ENCODE data around the gene ANO9. TPM values are rescaled to one million over a fixed set of nuclear protein-coding genes. Genes with fewer than 3 reads are reported as not detected.
A peak's percentile ranks its signal among the peaks of the same experiment; 100 is the strongest.

Gene ANO9
- polyA plus RNA-seq, 3 donors from 2014 or later: 2.3 to 4.4 TPM; not detected in 1

DNA sequence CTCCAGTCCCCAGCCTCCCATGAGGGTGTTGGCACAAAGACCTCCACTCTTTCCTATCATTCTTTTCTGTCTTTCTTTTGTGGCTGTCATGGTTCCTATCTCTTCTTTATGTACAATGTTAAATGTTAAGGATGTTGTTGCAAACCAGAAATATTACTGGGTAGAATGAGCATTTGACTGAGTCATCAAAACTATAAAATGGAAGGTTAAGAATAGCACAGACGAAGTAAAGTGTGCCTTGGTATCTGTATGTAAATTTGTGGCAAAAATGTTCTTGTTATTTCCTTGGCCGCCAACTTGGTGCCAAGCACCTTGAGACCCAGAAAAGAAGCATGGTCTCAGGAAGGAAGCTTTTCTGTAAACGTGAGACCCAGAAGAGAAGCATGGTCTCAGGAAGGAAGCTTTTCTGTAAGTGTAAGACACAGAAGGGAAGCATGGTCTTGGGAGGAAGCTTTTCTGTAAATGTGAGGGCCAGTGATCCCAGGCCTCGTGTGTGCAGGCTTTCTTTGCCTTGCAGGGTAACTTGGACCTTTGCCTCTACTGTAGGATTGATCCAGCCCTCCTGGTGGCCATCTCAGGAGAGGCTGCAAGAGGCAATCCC, 54.5 kb downstream of the ANO9 start:
- Mint-ChIP-seq H3K4me3 (peak overlapping the region; percentile 1 to 79 (median 18)), H3K4me1 (peaks cover 25% of the 10 kb centered on the region in 2 donors), H3K27me3 (ENCODE audit: low read depth in 3 of 3) (peaks cover 0 to 4% (median 2%) of the 10 kb centered on the region in 3 donors), H3K9me3 (no peaks in the 10 kb centered on the region), H3K36me3 (peaks cover 0 to 4% (median 0%) of the 10 kb centered on the region in 3 donors), H3K27ac (peak overlapping the region; percentile 13 to 93 (median 86))
- DNase-seq: peak in 1 of 3 donors; percentile 37

DNA sequence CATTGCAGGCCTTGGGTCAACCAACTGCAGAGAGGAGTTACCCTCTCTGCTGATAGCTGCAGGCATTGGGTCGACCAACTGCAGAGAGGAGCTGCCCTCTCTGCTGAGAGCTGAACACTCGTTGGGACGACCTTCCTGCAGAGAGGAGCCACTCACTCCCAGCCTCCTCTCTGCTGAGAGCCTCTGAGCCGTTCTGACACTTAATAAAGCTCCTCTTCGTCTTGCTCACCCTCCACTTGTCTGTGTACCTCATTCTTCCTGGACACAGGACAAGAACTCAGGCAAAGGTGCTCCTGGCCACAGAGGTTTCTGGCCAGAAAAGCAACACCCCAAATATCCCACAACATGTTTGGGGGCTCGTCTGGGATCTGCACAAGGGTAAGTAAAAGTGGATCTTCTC, 55.3 kb downstream of the ANO9 start:
- Mint-ChIP-seq H3K36me3 (peaks cover 0 to 4% (median 0%) of the 10 kb centered on the region in 3 donors), H3K4me1 (peaks cover 25 to 26% of the 10 kb centered on the region in 2 donors), H3K4me3 (peak overlapping the region in 1 of 5 donors; percentile 54), H3K27me3 (ENCODE audit: low read depth in 3 of 3) (peaks cover 0 to 4% (median 4%) of the 10 kb centered on the region in 3 donors), H3K9me3 (no peaks in the 10 kb centered on the region), H3K27ac (peak overlapping the region in 2 of 6 donors; percentile 89 to 93)
- DNase-seq: no peak

DNA sequence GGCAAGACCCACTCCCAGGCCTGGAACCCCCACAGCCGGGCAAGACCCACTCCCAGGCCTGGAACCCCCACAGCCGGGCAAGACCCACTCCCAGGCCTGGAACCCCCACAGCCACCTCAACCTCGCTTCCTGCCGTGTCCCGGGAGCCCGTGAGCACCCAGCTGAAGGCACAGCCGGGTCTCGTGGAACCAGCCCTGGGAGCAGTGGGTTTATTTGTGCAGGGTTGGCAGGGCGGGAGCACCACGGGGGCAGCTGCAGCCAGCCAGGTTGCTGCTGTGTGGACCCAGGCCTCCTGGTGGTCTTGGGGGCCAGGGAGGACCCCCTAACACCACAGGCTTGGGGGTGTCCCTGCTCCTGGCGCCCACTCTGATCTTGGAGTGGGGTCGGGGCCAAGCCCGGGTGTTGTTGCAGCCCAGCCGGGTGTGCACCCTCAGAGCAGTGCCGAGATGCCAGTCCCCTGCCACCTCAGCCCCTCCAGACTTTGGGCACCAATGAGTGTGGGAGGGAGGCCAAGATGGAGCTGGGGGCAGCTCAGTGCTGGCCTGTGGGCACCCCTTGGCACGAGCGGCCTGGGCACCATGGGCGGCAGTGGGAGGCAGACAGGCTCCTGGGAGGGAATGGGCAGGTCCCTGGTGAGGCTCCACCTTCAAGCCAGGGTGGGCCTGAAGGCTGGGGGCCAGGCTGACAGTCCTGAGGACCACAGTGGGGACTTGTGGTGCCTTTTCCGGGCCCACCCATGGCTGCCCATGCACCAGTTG, 56.0 kb downstream of the ANO9 start:
- DNase-seq: no peak
- Mint-ChIP-seq H3K27me3 (ENCODE audit: low read depth in 3 of 3) (peaks cover 0 to 4% (median 4%) of the 10 kb centered on the region in 3 donors), H3K4me1 (peaks cover 25 to 26% of the 10 kb centered on the region in 2 donors), H3K9me3 (no peaks in the 10 kb centered on the region), H3K4me3 (no peak overlapping the region), H3K27ac (no peak overlapping the region), H3K36me3 (peaks cover 0 to 4% (median 0%) of the 10 kb centered on the region in 3 donors)

DNA sequence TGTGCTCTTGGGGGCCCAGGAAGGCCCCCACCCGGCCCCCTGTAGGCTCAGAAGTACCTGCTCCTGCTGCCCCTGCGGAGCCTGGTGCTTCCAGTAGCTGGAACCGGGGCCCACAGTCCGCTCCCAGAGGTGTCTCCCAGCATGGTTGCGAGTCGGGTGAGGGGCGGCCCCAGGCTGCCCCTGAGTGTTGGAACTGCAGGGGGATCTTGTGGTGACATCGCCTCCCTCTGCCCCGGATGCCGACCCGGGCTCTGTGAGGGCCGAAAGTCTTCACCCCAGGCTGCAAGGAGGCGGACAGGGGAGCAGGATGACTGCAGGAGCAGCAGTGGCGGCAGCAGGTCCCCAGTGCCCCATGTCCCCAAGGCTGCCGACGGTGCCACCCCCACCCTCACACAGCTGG, 57.3 kb downstream of the ANO9 start:
- no peak overlapping the region for H3K27ac Mint-ChIP-seq
- no peak for DNase-seq
- H3K36me3 Mint-ChIP-seq: peaks cover 0 to 4% (median 0%) of the 10 kb centered on the region in 3 donors
- H3K4me1 Mint-ChIP-seq: peaks cover 25 to 26% of the 10 kb centered on the region in 2 donors
- H3K9me3 Mint-ChIP-seq: no peaks in the 10 kb centered on the region
- H3K27me3 Mint-ChIP-seq (ENCODE audit: low read depth in 3 of 3): peaks cover 0 to 4% (median 4%) of the 10 kb centered on the region in 3 donors
- H3K4me3 Mint-ChIP-seq: no peak overlapping the region

DNA sequence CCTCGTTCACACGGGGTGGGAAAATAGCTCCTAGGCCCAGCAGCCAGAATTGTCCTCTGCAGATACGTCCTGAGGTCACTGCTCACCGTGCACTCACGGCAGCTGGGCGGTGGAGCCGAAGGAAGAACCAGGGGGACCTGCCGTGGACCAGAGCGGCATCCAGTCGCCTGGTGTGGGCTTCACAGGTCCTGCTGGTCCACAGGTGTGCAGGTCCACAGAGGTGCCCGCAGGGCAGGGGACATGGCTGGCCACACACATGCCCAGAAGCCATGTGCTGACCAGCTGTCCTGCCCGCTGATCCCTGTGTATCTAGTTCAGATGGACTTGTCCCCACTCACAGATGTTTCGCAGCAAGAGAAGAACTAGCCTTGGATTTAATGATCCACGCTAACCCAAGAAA, 58.4 kb downstream of the ANO9 start:
- Mint-ChIP-seq H3K4me3 (no peak overlapping the region), H3K36me3 (peaks cover 0 to 4% (median 0%) of the 10 kb centered on the region in 3 donors), H3K9me3 (no peaks in the 10 kb centered on the region), H3K27ac (no peak overlapping the region), H3K27me3 (ENCODE audit: low read depth in 3 of 3) (peaks cover 1 to 4% (median 4%) of the 10 kb centered on the region in 3 donors), H3K4me1 (peaks cover 25 to 26% of the 10 kb centered on the region in 2 donors)
- no peak for DNase-seq

DNA sequence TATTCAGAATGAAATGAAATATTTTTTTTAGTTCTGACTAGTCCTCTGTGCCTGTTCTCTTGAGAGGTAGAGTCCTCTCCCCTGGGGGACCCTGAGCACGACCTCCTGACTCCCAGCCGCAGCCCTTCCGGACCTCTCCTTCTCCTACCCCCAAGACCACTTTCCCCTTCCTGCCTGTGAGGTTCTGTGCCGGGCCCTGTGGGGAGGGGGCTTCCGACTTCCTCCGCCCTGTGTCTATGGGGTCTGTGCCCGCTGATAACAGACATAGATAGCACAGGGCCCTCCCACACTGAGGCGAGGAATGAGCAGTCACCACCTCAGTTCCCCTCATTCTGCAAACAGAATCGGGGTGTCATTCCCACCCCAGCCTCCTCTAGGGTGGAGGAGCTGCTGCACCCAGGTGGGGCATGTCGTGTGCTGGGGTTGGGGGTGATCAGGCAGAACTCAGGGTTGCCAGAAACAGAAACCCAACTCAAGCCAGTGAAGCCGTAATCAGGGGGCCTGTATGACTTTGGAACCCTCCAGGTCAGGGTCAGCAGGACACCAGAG, 59.7 kb downstream of the ANO9 start:
- Mint-ChIP-seq H3K27me3 (ENCODE audit: low read depth in 3 of 3) (peaks cover 3 to 7% (median 4%) of the 10 kb centered on the region in 3 donors), H3K4me3 (no peak overlapping the region), H3K36me3 (peaks cover 0 to 3% (median 0%) of the 10 kb centered on the region in 3 donors), H3K4me1 (peaks cover 12 to 13% of the 10 kb centered on the region in 2 donors), H3K9me3 (no peaks in the 10 kb centered on the region), H3K27ac (no peak overlapping the region)
- DNase-seq: no peak

DNA sequence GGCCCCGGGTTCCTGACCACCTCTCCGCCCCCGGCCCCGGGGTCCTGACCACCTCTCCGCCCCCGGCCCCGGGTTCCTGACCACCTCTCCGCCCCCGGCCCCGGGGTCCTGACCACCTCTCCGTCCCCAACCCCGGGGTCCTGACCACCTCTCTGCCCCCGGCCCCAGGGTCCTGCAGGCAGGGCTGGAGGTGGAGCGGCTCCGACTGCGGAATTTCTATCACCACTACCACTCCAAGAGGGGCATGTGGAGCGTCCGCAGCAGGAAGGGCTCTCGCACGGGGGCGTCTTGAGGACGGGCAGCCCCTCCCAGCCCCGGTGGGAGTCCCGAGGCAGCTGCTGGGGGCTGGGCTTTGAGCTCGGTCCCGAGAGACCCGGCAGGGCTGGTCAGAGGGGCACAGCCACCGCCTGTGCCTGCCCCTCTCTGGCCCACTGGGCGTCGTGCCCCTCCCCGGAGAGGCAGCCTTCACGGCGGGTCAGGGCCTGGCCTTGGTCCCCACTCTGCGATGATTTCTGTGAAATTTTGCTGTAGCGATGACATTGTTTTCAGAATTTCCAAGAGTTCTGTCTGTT, 60.2 kb downstream of the ANO9 start:
- no peak overlapping the region for H3K27ac Mint-ChIP-seq

DNA sequence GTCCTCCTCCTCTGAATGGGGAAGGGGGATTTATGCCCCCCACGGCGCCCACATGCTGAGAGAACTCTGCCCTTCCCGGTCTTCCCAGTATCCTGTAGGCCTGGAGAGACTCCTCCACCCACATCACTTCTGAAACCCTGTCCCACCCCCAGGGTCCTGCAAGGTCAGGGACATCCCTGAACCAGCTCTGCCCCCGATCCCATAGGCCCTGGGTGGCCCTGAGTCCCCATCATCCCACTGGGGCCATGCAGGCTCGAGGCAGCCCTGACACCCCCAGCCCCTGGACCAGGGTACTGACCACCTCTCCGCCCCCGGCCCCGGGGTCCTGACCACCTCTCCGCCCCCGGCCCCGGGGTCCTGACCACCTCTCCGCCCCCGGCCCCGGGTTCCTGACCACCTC, 60.8 kb downstream of the ANO9 start:
- peaks cover 4 to 6% of the 10 kb centered on the region in 2 donors for H3K4me1 Mint-ChIP-seq
- H3K4me3 Mint-ChIP-seq: no peak overlapping the region
- no peaks in the 10 kb centered on the region for H3K36me3 Mint-ChIP-seq
- no peaks in the 10 kb centered on the region for H3K9me3 Mint-ChIP-seq
- H3K27me3 Mint-ChIP-seq (ENCODE audit: low read depth in 3 of 3): peaks cover 2 to 7% (median 4%) of the 10 kb centered on the region in 3 donors
- no peak for DNase-seq
- no peak overlapping the region for H3K27ac Mint-ChIP-seq

More for the DNA sequence above, 60.2 kb downstream of the ANO9 start:
- peaks cover 6 to 7% of the 10 kb centered on the region in 2 donors for H3K4me1 Mint-ChIP-seq
- H3K9me3 Mint-ChIP-seq: no peaks in the 10 kb centered on the region
- DNase-seq: no peak
- H3K4me3 Mint-ChIP-seq: no peak overlapping the region
- peaks cover 2 to 7% (median 4%) of the 10 kb centered on the region in 3 donors for H3K27me3 Mint-ChIP-seq (ENCODE audit: low read depth in 3 of 3)
- H3K36me3 Mint-ChIP-seq: no peaks in the 10 kb centered on the region

DNA sequence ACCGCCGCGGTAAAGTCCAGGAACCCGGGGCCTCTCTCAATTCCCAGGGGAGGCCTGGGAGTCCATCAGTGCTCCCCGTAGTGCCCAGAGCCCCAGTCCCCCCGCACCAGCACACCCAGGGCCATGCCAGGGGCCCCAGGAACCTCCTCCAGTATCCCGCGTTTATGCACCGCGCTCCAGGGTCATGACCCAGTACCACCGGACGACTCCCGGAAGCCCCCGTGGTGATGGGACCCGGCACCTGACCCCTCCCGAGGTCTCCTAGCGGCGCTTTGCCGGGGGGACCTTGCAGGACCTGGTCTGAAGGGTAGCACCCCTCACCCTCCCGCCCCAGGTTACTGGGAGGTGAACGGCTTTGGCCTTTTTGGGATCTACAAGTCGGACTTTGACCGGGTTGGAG, 61.3 kb downstream of the ANO9 start:
- Mint-ChIP-seq H3K27me3 (ENCODE audit: low read depth in 3 of 3) (peaks cover 2 to 7% (median 4%) of the 10 kb centered on the region in 3 donors), H3K36me3 (no peaks in the 10 kb centered on the region), H3K4me1 (peaks cover 4 to 6% of the 10 kb centered on the region in 2 donors), H3K4me3 (no peak overlapping the region), H3K9me3 (no peaks in the 10 kb centered on the region), H3K27ac (no peak overlapping the region)
- DNase-seq: no peak

DNA sequence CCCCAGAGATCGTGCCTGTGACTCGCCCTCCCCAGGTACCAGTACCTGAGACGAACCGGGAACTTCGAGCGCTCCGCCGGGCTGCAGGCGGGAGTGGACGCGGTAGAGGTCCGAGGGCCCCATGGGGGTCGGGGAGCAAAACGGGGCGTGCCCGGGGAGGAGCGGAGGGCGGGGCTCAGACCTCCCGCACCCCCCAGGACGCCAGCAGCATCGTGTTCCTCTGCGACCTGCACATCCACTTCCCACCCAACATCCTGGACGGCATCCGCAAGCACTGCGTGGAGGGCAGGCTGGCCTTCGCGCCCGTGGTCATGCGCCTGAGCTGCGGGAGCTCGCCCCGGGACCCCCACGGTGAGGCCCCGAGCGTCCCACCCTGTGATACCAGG, 61.7 kb downstream of the ANO9 start:
- Mint-ChIP-seq H3K27me3 (ENCODE audit: low read depth in 3 of 3) (peaks cover 2 to 7% (median 4%) of the 10 kb centered on the region in 3 donors), H3K4me1 (peaks cover 4 to 6% of the 10 kb centered on the region in 2 donors), H3K27ac (no peak overlapping the region), H3K36me3 (no peaks in the 10 kb centered on the region), H3K4me3 (no peak overlapping the region), H3K9me3 (no peaks in the 10 kb centered on the region)
- DNase-seq: no peak

DNA sequence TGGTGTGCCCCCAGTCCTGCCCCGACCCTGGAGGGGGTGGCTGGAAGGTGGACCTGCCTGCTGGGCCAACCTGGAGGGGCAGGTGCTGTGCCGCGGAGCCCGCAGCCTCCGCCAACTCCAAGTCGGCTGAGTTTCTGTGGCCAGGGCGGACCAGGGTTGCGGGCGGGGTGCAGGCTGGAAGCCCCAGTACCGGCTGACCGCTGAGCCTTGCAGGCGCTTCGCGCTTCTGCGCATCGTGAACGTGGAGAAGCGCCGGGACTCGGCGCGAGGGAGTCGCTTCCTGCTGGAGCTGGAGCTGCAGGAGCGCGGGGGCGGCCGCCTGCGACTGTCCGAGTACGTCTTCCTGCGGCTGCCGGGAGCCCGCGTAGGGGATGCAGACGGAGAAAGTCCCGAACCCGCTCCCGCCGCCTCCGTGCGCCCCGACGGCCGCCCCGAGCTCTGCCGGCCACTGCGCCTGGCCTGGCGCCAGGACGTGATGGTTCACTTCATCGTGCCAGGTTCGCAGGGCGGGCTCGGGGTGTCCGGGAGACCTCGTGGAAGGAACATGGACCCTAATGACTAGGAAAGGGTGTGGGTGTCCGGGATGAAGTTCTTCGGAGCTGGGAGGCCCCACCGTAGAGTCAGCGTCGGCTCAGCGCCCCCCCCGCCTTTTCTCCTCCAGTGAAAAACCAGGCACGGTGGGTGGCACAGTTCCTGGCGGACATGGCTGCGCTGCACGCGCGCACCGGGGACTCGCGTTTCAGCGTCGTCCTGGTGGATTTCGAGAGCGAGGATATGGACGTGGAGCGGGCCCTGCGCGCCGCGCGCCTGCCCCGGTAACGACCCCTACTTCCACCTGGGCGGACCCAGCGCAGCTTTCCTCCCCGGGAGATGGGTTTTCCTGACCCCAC, 62.4 kb downstream of the ANO9 start:
- no peak for DNase-seq
- Mint-ChIP-seq H3K4me1 (peaks cover 4 to 6% of the 10 kb centered on the region in 2 donors), H3K36me3 (no peaks in the 10 kb centered on the region), H3K9me3 (no peaks in the 10 kb centered on the region), H3K27me3 (ENCODE audit: low read depth in 3 of 3) (peaks cover 2 to 7% (median 4%) of the 10 kb centered on the region in 3 donors), H3K27ac (no peak overlapping the region), H3K4me3 (no peak overlapping the region)

DNA sequence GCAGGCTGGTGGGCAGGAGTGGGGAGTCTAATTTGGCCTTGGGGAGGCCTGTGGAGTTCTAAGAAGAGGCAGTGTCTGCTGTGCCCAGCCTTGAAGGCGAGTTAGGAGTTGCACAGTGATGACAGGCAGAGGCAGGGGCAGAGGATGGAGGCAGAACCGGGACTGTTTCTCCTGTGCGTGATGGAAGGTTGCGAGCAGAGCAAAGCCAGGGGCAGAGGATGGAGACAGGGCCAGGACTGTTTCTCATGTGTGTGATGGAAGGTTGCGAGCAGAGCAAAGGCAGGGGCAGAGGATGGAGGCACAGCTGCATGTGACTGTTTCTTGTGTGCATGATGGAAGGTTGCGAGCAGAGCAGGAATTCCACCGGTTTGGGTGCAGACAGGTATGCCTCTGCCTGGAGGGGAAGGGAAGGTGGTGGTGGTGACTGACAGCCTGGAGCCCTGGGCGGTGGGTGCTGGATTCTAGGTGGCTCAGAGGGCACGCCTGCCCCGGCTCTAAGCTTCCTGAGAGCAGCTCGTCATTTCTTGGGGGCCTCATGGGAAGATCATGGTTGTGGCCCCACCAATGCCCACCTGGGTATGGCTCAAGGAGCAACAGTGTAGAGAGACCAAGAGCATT, 63.8 kb downstream of the ANO9 start:
- no peaks in the 10 kb centered on the region for H3K9me3 Mint-ChIP-seq
- peaks cover 2 to 8% (median 2%) of the 10 kb centered on the region in 3 donors for H3K27me3 Mint-ChIP-seq (ENCODE audit: low read depth in 3 of 3)
- peak overlapping the region in 1 of 6 donors; percentile 73 for H3K27ac Mint-ChIP-seq
- DNase-seq: no peak
- peaks cover 0 to 1% of the 10 kb centered on the region in 2 donors for H3K4me1 Mint-ChIP-seq
- H3K4me3 Mint-ChIP-seq: no peak overlapping the region
- no peaks in the 10 kb centered on the region for H3K36me3 Mint-ChIP-seq

Data from immature natural killer cell (primary cell).